Measurements from ENCODE around the gene PDE4D. TPM values are rescaled to one million over a fixed set of nuclear protein-coding genes. Genes with fewer than 3 reads are reported as not detected.

The PDE4D gene
- total RNA-seq, 2 donors from 2014 or later = 33.8 to 82.6 TPM

DNA sequence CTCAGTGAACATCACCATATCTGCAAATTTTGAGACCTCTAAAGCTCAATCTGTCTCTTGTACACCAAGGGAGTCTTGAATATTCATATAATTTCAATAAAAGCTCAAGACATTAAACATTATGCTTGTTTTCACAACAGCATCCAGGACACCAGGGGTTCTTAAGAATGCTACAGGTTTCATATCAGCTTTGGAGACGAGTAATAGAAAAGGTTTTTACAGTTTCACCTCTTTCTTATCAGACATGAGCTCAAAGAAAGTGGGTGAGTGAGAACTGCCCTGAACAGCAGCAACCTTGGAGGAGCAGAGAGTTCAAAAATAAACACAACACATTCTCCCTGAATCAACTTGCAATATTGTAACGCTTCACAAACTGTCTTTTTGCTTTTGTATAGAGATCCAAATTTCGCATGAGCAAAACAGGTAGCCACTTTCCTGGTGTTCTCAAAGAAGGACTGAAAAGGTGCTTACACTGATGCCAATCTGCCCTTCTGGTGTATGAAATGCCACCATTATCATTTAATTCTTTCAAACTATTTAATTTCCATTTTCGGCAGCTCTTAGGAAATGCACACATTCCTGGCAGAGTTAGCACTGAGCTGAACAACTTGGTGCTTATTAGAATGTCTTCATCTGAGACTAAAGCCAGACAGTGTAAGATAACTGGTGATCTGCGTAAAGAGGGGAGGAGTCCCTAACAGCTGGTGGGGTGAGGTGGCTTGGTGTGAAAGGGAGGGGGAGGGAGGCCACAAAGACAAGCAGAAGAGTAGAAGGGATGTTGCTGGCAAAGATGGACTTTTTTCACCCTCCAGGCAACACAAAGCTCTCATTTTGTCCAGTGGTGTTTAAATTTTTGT lies 535.3 kb downstream of the PDE4D start:
- ATAC-seq = peak; percentile 69 to 73
- intact Hi-C loops (cut with DNase I) = no loop called here
- peak; percentile 34 for DNase-seq

DNA sequence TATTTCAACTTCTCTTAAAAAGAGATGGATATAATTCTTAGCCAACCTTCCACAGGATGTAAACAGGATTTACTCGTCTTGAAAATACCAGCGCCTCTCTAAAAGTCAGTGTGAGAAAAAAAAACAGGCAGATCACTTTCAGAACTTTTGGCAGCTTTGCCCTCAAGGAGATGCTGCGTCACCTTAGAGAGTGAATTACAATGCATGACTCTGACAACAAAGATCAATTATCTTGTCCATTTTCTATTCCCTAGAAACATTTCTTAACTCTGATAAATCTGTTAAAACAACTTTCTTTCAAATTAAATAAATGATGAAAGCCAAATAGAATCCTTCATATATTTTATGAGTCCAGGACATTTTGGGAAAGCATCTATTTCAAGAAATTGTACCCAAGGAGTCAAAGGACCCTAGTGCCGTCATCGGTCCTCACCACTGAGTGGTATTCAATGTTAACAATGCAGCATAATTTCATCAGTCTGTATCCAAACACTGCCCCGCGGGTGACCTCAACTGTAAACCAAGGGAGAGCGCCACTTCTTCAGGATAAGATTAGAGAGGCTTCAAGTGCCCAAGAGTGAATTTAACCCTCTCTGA lies 536.0 kb downstream of the PDE4D start:
- ATAC-seq (peak; percentile 28 to 70), DNase-seq (peak; percentile 39)
- intact Hi-C loops (cut with DNase I) = no loop called here

- intact Hi-C loops (cut with DNase I) = no loop called here
- ATAC-seq (peak; percentile 82 to 95), DNase-seq (peak; percentile 69)
Observed at GRCh38 chr5:59356813-59357380, 536.6 kb downstream of the PDE4D start.

DNA sequence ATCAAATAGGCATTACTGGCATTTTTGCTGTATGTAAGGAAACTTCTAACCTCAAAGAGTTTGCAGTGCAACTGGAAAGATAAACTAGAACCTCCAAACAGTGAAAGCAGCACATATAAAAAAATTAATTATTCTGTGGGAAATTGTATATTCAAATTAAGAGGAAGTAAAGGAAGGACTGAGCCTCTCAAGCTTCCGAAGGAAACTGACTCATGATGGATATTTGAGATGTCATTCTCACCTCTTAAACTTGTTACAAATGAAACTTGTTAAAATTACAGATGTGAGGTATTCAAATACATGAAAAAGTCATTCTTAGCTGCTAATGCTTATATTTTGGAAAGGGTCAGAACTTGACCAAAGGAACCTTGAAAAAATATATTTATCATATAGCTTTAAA lies 538.7 kb downstream of the PDE4D start:
- ATAC-seq (no peak), DNase-seq (no peak)
- intact Hi-C loops (cut with DNase I) = no loop called here

DNA sequence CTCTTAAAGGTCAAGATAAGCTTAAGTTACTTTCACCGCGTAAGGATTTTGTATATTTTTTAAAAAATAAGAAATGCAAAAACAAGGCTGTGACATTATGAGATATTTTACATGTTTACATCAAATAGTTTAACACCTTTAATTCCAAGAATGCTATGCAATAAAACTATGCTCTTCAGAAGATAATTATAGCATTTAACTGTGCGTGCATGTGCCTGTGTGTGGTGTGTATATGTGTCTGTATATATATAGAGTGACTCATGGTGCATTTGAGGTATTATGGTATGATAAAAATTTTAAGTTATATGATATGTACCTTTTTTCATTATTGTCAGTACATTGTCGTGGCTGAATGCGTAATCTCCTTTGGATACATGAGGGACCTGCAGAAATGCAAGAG lies 539.3 kb downstream of the PDE4D start:
- intact Hi-C loops (cut with DNase I) = no loop called here
- ATAC-seq = no peak

GRCh38 chr5:59351076-59351794 lies 542.3 kb downstream of the PDE4D start:
- intact Hi-C loops (cut with DNase I) = no loop called here
- ATAC-seq (peak; percentile 91 to 93), DNase-seq (no peak)

More for the DNA sequence above, 539.3 kb downstream of the PDE4D start:
- no peak for DNase-seq

GRCh38 chr5:59348189-59348588 lies 545.3 kb downstream of the PDE4D start:
- intact Hi-C loops (cut with DNase I) = no loop called here
- no peak for DNase-seq
- ATAC-seq = no peak

- intact Hi-C loops (cut with DNase I) = no loop called here
- ATAC-seq = no peak
- DNase-seq = no peak
Observed at GRCh38 chr5:59346982-59347381, 546.5 kb downstream of the PDE4D start.

DNA sequence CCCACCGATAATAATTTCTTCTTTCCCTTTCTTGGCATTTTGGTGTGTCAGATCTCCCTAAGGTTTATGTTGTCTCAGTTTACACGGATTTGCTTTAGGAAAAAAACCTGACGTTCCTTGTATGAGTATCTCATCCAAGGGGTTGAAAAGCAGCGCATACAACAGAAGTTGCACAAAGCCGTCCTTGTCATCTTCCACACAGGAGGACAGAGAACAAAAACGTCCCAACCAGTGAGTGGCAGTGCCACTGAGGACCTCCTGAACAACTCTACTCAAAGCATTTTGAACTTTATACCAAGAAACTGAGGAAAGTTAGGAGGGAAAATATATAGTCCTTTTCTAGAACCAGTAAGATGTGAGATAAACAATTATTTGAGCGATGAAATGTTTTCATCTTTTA lies 547.0 kb downstream of the PDE4D start:
- intact Hi-C loops (cut with DNase I) = no loop called here
- DNase-seq (no peak), ATAC-seq (no peak)

- intact Hi-C loops (cut with DNase I) = no loop called here
- DNase-seq (no peak), ATAC-seq (no peak)
Observed at GRCh38 chr5:59342181-59342580, 551.3 kb downstream of the PDE4D start.

GRCh38 chr5:59341760-59342159 lies 551.8 kb downstream of the PDE4D start:
- intact Hi-C loops (cut with DNase I) = no loop called here
- ATAC-seq = no peak
- no peak for DNase-seq

DNA sequence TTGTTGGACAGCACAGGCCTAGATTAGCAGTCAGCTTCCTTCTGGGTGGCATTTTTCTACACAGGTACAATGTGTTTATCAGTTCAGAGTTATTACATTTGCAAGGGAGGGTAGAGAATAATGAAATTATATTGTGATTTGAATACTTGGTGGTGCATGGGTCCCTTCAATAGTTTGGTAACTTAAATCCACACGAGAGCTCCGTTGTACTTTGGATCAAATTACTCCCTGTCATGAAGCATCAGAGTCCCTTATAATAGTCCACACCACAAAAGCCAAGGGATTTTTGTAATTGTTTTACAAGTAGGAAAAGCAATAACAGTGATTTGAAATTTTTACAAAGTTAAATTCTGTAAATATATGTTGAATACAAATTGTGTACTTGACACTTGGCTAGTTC lies 552.4 kb downstream of the PDE4D start:
- no peak for ATAC-seq
- intact Hi-C loops (cut with DNase I) = no loop called here
- no peak for DNase-seq

DNA sequence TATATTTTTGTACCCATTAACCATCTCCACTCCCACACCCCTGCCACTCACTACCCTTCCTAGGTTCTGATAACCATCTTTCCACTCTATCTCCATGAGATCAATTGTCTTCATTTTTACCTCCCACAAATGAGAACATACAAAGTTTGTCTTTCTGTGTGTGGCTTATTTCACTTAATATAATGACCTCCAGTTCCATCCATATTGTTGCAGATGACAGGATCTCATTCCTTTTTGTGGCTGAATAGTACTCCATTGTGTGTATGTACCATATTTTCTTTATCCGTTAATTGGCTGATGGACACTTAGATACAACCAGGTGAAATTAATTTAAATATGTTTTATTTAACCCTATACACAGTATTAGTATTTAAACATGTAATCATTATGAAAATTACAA lies 552.9 kb downstream of the PDE4D start:
- ATAC-seq (no peak), DNase-seq (no peak)
- intact Hi-C loops (cut with DNase I) = no loop called here

DNA sequence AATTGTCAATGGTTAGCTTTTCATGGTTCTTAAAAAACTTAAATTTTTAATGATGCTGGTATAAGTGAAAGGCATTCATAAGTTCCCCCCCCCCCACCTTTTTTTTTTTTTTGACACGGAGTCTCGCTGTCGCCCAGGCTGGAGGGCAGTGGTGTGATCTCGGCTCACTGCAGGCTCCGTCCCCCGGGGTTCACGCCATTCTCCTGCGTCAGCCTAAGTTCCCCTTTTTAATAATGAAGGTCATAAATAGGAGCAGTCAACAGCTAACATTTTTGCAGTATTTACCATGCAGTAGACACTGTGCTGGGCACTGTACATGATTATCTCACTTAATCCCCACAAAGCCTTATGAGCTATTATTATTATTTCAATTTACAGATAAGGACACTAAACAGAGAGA lies 556.3 kb downstream of the PDE4D start:
- ATAC-seq (no peak), DNase-seq (no peak)
- intact Hi-C loops (cut with DNase I) = no loop called here

DNA sequence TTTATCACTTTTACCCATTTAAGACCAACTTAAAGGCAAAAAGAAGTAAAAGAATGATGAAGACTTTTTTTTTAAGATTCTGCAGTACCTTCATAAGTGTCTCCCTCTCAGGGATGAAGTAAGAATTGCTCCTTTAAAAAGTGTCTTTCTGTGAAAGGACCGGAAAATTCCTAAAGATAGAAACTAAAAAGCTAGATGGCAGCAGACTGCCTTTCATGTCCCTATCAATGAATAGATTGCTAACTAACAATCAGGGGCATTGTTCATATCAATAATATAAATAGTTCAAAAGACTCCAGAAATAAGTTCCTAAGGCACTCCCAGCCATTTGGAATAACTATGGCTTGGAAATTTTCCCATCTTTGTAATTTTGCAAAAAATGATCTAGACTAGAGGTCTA lies 558.0 kb downstream of the PDE4D start:
- no peak for ATAC-seq

GRCh38 chr5:59333416-59333815 lies 560.1 kb downstream of the PDE4D start:
- intact Hi-C loops (cut with DNase I) = no loop called here
- no peak for DNase-seq
- ATAC-seq = no peak

More for the DNA sequence above, 558.0 kb downstream of the PDE4D start:
- no peak for DNase-seq
- intact Hi-C loops (cut with DNase I) = no loop called here

- intact Hi-C loops (cut with DNase I) = no loop called here
- ATAC-seq (peak; percentile 23 to 63), DNase-seq (no peak)
Observed at GRCh38 chr5:59332236-59332973, 561.1 kb downstream of the PDE4D start.

- intact Hi-C loops (cut with DNase I) = no loop called here
- ATAC-seq (peak in 1 of 2 donors; percentile 14), DNase-seq (no peak)
Observed at GRCh38 chr5:59330680-59331079, 562.8 kb downstream of the PDE4D start.

- peak; percentile 34 to 65 for ATAC-seq
- intact Hi-C loops (cut with DNase I) = no loop called here
- DNase-seq = peak; percentile 25
Observed at GRCh38 chr5:59328709-59329296, 564.7 kb downstream of the PDE4D start.

Measured in left cardiac atrium (tissue), 4 donors.